Measurements from ENCODE around the gene KIF13A. TPM values are rescaled to one million over a fixed set of nuclear protein-coding genes. Genes with fewer than 3 reads are reported as not detected.

The KIF13A gene
- total RNA-seq, 1 donor from 2014 or later, result 54.4 TPM

- H3K27me3 Mint-ChIP-seq (ENCODE audit: low read depth), result no peaks in the 10 kb centered on the region
Observed at GRCh38 chr6:17869753-17870050, 117.7 kb downstream of the KIF13A start.

DNA sequence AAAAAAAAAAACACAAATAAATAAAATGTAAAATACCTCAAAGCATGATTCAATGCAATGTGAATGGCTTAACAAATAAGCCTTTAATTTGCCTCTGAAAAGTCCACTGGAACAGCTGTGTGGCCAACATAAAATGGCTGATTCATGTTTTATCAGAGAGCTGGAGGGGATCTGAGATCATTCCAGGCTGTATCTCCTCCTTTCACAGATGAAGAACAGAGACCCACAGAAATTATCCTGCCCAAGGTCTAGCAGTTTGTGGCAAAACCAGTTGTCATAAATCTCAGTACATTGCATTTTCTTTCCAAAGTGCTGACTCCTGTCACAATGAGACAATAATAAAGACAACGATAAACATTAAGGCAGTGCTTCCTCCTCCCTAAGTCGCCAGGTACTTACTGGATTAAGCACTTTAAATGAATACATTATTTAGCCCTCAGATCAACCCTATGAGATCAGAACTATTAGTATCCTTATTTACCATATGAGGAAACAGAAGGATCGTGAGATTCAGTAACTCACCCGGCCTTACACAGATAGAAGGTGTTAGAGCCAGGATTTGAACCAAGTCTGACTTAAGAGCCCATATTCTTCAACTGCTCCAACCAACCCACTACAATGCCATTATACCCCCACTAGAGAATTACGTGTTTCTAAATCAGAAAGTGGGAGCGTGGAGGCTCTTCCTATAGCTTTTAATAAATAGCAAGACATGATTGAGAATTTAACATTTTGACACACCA is 118.3 kb downstream of the KIF13A start:
- Mint-ChIP-seq H3K27me3 (ENCODE audit: low read depth) (no peaks in the 10 kb centered on the region), H3K9me3 (no peaks in the 10 kb centered on the region), H3K4me3 (peak overlapping the region; percentile 27), H3K27ac (peak overlapping the region; percentile 87), H3K4me1 (peaks cover 67% of the 10 kb centered on the region), H3K36me3 (no peaks in the 10 kb centered on the region)
- no peak for DNase-seq (ENCODE audit: low spot score in 2 of 2, unreplicated experiment in 2 of 2)
- TF ChIP-seq, protein P1, sequence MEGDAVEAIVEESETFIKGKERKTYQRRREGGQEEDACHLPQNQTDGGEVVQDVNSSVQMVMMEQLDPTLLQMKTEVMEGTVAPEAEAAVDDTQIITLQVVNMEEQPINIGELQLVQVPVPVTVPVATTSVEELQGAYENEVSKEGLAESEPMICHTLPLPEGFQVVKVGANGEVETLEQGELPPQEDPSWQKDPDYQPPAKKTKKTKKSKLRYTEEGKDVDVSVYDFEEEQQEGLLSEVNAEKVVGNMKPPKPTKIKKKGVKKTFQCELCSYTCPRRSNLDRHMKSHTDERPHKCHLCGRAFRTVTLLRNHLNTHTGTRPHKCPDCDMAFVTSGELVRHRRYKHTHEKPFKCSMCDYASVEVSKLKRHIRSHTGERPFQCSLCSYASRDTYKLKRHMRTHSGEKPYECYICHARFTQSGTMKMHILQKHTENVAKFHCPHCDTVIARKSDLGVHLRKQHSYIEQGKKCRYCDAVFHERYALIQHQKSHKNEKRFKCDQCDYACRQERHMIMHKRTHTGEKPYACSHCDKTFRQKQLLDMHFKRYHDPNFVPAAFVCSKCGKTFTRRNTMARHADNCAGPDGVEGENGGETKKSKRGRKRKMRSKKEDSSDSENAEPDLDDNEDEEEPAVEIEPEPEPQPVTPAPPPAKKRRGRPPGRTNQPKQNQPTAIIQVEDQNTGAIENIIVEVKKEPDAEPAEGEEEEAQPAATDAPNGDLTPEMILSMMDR (IDR thresholded peaks at IDR 0.05; ENCODE audit: unreplicated experiment), result no peak

More at GRCh38 chr6:17869753-17870050, 117.7 kb downstream of the KIF13A start:
- peaks cover 1% of the 10 kb centered on the region for H3K36me3 Mint-ChIP-seq
- peaks cover 64% of the 10 kb centered on the region for H3K4me1 Mint-ChIP-seq
- H3K27ac Mint-ChIP-seq, result peak overlapping the region; percentile 87
- H3K4me3 Mint-ChIP-seq, result no peak overlapping the region
- TF ChIP-seq, protein P1 (IDR thresholded peaks at IDR 0.05; ENCODE audit: unreplicated experiment), result no peak
- no peak for DNase-seq (ENCODE audit: low spot score in 2 of 2, unreplicated experiment in 2 of 2)
- no peaks in the 10 kb centered on the region for H3K9me3 Mint-ChIP-seq

GRCh38 chr6:17867880-17868279 is 119.6 kb downstream of the KIF13A start:
- TF ChIP-seq, protein P1 (IDR thresholded peaks at IDR 0.05; ENCODE audit: unreplicated experiment), result no peak
- no peaks in the 10 kb centered on the region for H3K36me3 Mint-ChIP-seq
- peaks cover 70% of the 10 kb centered on the region for H3K4me1 Mint-ChIP-seq

GRCh38 chr6:17866876-17867444 is 120.5 kb downstream of the KIF13A start:
- Mint-ChIP-seq H3K4me3 (no peak overlapping the region), H3K9me3 (no peaks in the 10 kb centered on the region), H3K27ac (peak overlapping the region; percentile 74), H3K4me1 (peaks cover 67% of the 10 kb centered on the region), H3K27me3 (ENCODE audit: low read depth) (no peaks in the 10 kb centered on the region), H3K36me3 (no peaks in the 10 kb centered on the region)
- DNase-seq (ENCODE audit: low spot score in 2 of 2, unreplicated experiment in 2 of 2), result no peak
- TF ChIP-seq, protein P1 (IDR thresholded peaks at IDR 0.05; ENCODE audit: unreplicated experiment), result no peak

More at GRCh38 chr6:17867880-17868279, 119.6 kb downstream of the KIF13A start:
- no peaks in the 10 kb centered on the region for H3K9me3 Mint-ChIP-seq
- H3K27me3 Mint-ChIP-seq (ENCODE audit: low read depth), result no peaks in the 10 kb centered on the region
- DNase-seq (ENCODE audit: low spot score in 2 of 2, unreplicated experiment in 2 of 2), result no peak
- H3K27ac Mint-ChIP-seq, result peak overlapping the region; percentile 41
- no peak overlapping the region for H3K4me3 Mint-ChIP-seq

- Mint-ChIP-seq H3K27ac (peak overlapping the region; percentile 96), H3K4me3 (no peak overlapping the region), H3K9me3 (no peaks in the 10 kb centered on the region), H3K27me3 (ENCODE audit: low read depth) (no peaks in the 10 kb centered on the region), H3K36me3 (no peaks in the 10 kb centered on the region), H3K4me1 (peaks cover 67% of the 10 kb centered on the region)
- no peak for DNase-seq (ENCODE audit: low spot score in 2 of 2, unreplicated experiment in 2 of 2)
- TF ChIP-seq, protein P1 (IDR thresholded peaks at IDR 0.05; ENCODE audit: unreplicated experiment), result no peak
Observed at GRCh38 chr6:17865798-17866725, 121.4 kb downstream of the KIF13A start.

Measured in mesothelial cell of epicardium (in vitro differentiated cells).